ENCODE measurements around the gene PTTG2. TPM values are rescaled to one million over a fixed set of nuclear protein-coding genes. Genes with fewer than 3 reads are reported as not detected.
A peak's percentile ranks its signal among the peaks of the same experiment; 100 is the strongest.

PTTG2 gene
- total RNA-seq, 4 donors from 2014 or later: 0.90 to 4.1 TPM; not detected in 2

DNA sequence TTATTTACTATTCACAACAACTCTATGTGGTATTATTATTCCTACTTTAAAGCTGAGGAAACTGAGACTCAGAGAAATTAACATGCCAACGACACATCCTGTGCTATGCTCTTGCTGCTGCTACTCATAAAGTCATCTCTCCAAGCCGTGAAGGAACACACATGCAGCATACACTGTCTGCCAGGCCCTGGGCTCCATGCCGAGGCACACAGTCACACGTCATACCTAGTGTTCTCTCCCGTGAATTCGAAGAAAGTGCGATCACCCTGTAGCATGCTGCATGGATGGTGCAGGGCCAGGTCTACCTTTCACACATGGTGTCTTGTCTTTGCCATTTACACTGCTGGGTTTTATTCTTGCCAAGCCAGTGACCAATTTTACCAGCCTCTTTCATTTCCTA, 35.3 kb upstream of the PTTG2 start:
- no peak for DNase-seq
- TF ChIP-seq POLR2A (IDR thresholded peaks at IDR 0.05): no peak
- TF ChIP-seq, protein P1, sequence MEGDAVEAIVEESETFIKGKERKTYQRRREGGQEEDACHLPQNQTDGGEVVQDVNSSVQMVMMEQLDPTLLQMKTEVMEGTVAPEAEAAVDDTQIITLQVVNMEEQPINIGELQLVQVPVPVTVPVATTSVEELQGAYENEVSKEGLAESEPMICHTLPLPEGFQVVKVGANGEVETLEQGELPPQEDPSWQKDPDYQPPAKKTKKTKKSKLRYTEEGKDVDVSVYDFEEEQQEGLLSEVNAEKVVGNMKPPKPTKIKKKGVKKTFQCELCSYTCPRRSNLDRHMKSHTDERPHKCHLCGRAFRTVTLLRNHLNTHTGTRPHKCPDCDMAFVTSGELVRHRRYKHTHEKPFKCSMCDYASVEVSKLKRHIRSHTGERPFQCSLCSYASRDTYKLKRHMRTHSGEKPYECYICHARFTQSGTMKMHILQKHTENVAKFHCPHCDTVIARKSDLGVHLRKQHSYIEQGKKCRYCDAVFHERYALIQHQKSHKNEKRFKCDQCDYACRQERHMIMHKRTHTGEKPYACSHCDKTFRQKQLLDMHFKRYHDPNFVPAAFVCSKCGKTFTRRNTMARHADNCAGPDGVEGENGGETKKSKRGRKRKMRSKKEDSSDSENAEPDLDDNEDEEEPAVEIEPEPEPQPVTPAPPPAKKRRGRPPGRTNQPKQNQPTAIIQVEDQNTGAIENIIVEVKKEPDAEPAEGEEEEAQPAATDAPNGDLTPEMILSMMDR (IDR thresholded peaks at IDR 0.05): no peak
- no peak overlapping the region for H3K27ac ChIP-seq
- no peaks in the 10 kb centered on the region for H3K4me1 ChIP-seq
- no peaks in the 10 kb centered on the region for H3K9me3 ChIP-seq
- no peaks in the 10 kb centered on the region for H3K27me3 ChIP-seq
- H3K36me3 ChIP-seq: no peaks in the 10 kb centered on the region
- no peak overlapping the region for H3K4me3 ChIP-seq
- intact Hi-C loops (cut with DNase I; ENCODE audit: low total_unique reads): no loop called here

DNA sequence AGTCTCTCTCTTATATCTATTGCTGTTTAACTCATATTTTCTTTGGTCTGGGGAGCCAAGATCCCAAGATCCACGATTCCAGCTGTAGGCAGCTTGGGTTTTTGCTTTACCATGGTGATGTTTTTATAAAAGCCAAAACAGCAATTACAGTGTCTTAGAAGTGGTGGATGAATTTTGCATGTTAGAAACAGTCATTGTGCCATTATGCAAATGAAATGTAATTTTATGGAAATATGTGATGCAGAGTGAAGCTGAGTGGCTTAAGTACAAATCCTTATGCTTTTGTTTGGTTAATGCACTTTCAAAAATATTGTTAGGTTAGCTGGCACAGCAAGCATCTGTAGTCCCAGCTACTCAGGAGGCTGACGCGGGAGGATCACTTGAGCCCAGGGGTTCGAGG, 32.8 kb upstream of the PTTG2 start:
- Histone ChIP-seq H3K9me3 (no peaks in the 10 kb centered on the region), H3K36me3 (no peaks in the 10 kb centered on the region), H3K27me3 (no peaks in the 10 kb centered on the region), H3K4me1 (no peaks in the 10 kb centered on the region), H3K4me3 (no peak overlapping the region), H3K27ac (no peak overlapping the region)
- no peak for TF ChIP-seq POLR2A (IDR thresholded peaks at IDR 0.05)
- TF ChIP-seq, protein P1 (IDR thresholded peaks at IDR 0.05): no peak
- DNase-seq: no peak
- intact Hi-C loops (cut with DNase I; ENCODE audit: low total_unique reads): no loop called here

DNA sequence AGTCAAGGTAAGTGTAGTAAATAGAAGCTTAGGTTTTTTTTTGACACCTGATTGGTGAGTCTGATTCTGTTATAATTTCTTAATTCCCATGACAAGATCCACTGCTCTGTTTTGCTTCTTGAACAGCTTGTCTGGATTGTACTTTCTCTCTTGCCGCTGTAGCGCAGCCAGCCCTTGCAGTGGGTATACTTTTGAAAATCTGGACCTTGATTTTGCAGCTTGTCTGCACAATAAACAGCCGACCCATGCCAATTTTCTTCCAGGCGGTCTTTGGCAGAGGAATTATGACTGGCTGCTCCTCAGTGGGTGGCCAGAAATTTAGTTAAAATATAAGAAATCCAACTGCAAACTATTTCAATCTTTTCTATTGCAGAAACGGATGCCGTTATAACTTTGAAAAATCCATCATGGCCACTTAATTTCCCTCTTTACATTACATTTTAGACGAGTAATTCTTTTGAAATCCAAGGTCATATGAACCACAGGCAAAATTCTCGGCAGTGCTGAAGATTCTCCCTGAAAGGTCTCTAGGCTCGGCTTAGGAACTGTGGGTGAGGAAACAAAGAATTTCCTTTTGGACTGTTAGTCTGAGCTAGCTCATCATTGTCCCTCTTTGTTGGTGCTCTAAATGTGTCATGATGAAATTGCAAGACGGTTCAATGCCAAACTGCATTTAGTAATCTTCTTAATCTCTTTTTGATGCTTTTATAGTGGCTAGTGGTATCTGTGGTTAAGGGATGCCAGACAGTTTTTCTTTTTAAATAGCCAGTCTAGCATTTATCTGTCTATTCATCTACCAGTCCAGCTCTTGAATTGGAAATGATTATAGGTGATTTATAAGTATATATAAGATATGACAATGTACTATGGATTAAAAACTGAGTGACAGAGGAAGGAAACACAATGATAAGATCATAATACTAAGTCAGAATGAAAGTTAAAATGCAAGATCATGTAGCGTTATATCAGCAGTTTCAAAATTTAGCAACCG, 31.5 kb upstream of the PTTG2 start:
- DNase-seq: no peak
- intact Hi-C loops (cut with DNase I; ENCODE audit: low total_unique reads): no loop called here
- TF ChIP-seq, protein P1 (IDR thresholded peaks at IDR 0.05): no peak
- TF ChIP-seq POLR2A (IDR thresholded peaks at IDR 0.05): no peak
- Histone ChIP-seq H3K27me3 (no peaks in the 10 kb centered on the region), H3K27ac (peak overlapping the region in 1 of 2 donors; percentile 10), H3K9me3 (no peaks in the 10 kb centered on the region), H3K4me3 (no peak overlapping the region), H3K36me3 (no peaks in the 10 kb centered on the region), H3K4me1 (no peaks in the 10 kb centered on the region)

DNA sequence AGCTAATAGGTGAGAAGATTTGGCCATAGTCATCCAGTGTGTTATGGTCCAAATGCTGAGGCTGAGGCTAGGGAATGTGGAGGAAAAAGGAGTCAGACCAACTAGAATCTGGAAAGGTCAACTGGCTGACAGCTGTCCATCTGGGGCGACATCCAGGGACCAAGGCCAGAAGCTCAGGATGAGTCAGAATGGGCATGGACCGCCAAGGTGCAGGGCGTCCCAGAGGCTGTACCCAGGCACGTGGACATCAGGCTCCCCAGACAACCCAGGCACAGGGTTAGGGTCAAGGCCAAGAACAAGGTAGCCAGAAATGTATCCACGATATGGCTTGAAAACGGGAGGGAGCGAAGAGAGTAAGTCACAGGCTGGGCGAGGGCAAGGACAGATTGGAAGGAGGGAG, 26.1 kb upstream of the PTTG2 start:
- intact Hi-C loops (cut with DNase I; ENCODE audit: low total_unique reads): no loop called here
- no peak for TF ChIP-seq POLR2A (IDR thresholded peaks at IDR 0.05)
- TF ChIP-seq, protein P1 (IDR thresholded peaks at IDR 0.05): no peak
- Histone ChIP-seq H3K27ac (no peak overlapping the region), H3K36me3 (no peaks in the 10 kb centered on the region), H3K27me3 (no peaks in the 10 kb centered on the region), H3K4me3 (no peak overlapping the region), H3K9me3 (no peaks in the 10 kb centered on the region), H3K4me1 (no peaks in the 10 kb centered on the region)
- DNase-seq: no peak

DNA sequence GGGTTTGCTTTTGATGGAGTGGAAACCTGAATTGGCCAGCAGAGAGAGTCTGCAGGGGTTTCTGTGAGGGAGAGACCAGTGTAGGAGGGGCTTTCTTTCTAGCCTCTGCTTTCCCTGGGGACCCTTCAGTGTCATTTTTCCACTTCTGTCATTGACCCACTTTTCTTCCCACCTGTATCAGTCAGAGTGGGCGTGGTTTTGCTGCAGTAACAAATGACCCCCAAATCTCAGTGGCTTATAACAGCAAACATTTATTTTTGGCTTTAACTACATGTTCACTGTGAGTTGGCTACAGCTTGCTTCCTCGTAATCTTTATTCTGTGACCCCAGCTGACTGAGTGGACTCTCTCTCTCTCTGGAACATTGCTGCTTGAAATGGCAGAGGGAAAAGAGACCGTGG, 25.6 kb upstream of the PTTG2 start:
- H3K9me3 ChIP-seq: no peaks in the 10 kb centered on the region
- H3K27me3 ChIP-seq: no peaks in the 10 kb centered on the region
- no peaks in the 10 kb centered on the region for H3K36me3 ChIP-seq
- no peaks in the 10 kb centered on the region for H3K4me1 ChIP-seq
- DNase-seq: no peak
- no peak overlapping the region for H3K27ac ChIP-seq
- no peak overlapping the region for H3K4me3 ChIP-seq
- intact Hi-C loops (cut with DNase I; ENCODE audit: low total_unique reads): no loop called here
- no peak for TF ChIP-seq POLR2A (IDR thresholded peaks at IDR 0.05)
- TF ChIP-seq, protein P1 (IDR thresholded peaks at IDR 0.05): no peak

Measured in uterus (tissue), 4 donors.